HUES48 (cell line): ENCODE measurements around the gene TBC1D1.

Source experiments
- H3K27ac ChIP-seq: one replicate; pipeline ENCODE4 v1.7.0; 2013; ENCODE audit warnings: low read depth, low read length, inconsistent platforms
- H3K27me3 ChIP-seq: 2 replicates; pipeline ENCODE4 v1.6.1; 2013; ENCODE audit warnings: mild to moderate bottlenecking, low read length; ENCODE audit not compliant: control insufficient read depth, insufficient read depth
- H3K36me3 ChIP-seq: 2 replicates; pipeline ENCODE4 v1.6.1; 2013; ENCODE audit warnings: low read length; ENCODE audit not compliant: control insufficient read depth, insufficient read depth
- H3K4me1 ChIP-seq: 2 replicates; pipeline ENCODE4 v1.6.1; 2013; ENCODE audit warnings: mild to moderate bottlenecking, low read length; ENCODE audit not compliant: control insufficient read depth, insufficient read depth
- H3K4me3 ChIP-seq: 2 replicates; pipeline ENCODE4 v1.5.1; 2013; ENCODE audit warnings: mild to moderate bottlenecking, low read depth, low read length
- H3K9ac ChIP-seq: 2 replicates; pipeline ENCODE4 v1.6.1; 2013; ENCODE audit warnings: mild to moderate bottlenecking, low read depth, low read length, moderate library complexity
- H3K9me3 ChIP-seq: 2 replicates; pipeline ENCODE4 v1.6.1; 2013; ENCODE audit warnings: low read length; ENCODE audit not compliant: control insufficient read depth, insufficient read depth

Gene TBC1D1

GRCh38 chr4:38075370-38076152 is 184.7 kb downstream of the TBC1D1 start:
- Histone ChIP-seq H3K9ac (no peak overlapping the region), H3K9me3 (no peaks in the 10 kb centered on the region), H3K27ac (no peak overlapping the region), H3K36me3 (peaks cover 12% of the 10 kb centered on the region), H3K27me3 (no peaks in the 10 kb centered on the region), H3K4me3 (no peak overlapping the region), H3K4me1 (no peaks in the 10 kb centered on the region)

GRCh38 chr4:38076153-38076669 is 185.3 kb downstream of the TBC1D1 start:
- Histone ChIP-seq H3K36me3 (peaks cover 12% of the 10 kb centered on the region), H3K4me3 (no peak overlapping the region), H3K9me3 (no peaks in the 10 kb centered on the region), H3K4me1 (no peaks in the 10 kb centered on the region), H3K9ac (no peak overlapping the region), H3K27me3 (no peaks in the 10 kb centered on the region), H3K27ac (no peak overlapping the region)

- Histone ChIP-seq H3K36me3 (peaks cover 12% of the 10 kb centered on the region), H3K27ac (no peak overlapping the region), H3K4me3 (no peak overlapping the region), H3K27me3 (no peaks in the 10 kb centered on the region), H3K4me1 (no peaks in the 10 kb centered on the region), H3K9ac (no peak overlapping the region), H3K9me3 (no peaks in the 10 kb centered on the region)
Measured at GRCh38 chr4:38077791-38078489, 187.1 kb downstream of the TBC1D1 start.

GRCh38 chr4:38078590-38079421 is 187.9 kb downstream of the TBC1D1 start:
- H3K4me1 ChIP-seq, result no peaks in the 10 kb centered on the region
- no peak overlapping the region for H3K4me3 ChIP-seq
- no peak overlapping the region for H3K9ac ChIP-seq
- peaks cover 4% of the 10 kb centered on the region for H3K36me3 ChIP-seq
- H3K9me3 ChIP-seq, result no peaks in the 10 kb centered on the region
- H3K27me3 ChIP-seq, result no peaks in the 10 kb centered on the region
- H3K27ac ChIP-seq, result no peak overlapping the region

- Histone ChIP-seq H3K4me3 (no peak overlapping the region), H3K27me3 (no peaks in the 10 kb centered on the region), H3K4me1 (peaks cover 5% of the 10 kb centered on the region; the same call in 1 of the 2 replicates), H3K36me3 (0 out of 2 replicates have a peak, but pooled peaks cover 5% of the 10 kb centered on the region), H3K9me3 (no peaks in the 10 kb centered on the region), H3K9ac (no peak overlapping the region), H3K27ac (no peak overlapping the region)
Measured at GRCh38 chr4:38080061-38080974, 189.4 kb downstream of the TBC1D1 start.

GRCh38 chr4:38082021-38082420 is 191.1 kb downstream of the TBC1D1 start:
- Histone ChIP-seq H3K4me3 (no peak overlapping the region), H3K9me3 (no peaks in the 10 kb centered on the region), H3K27ac (no peak overlapping the region), H3K27me3 (no peaks in the 10 kb centered on the region), H3K36me3 (0 out of 2 replicates have a peak, but pooled peaks cover 5% of the 10 kb centered on the region), H3K9ac (no peak overlapping the region), H3K4me1 (peaks cover 20% of the 10 kb centered on the region)

- Histone ChIP-seq H3K9ac (no peak overlapping the region), H3K4me3 (no peak overlapping the region), H3K4me1 (peaks cover 22% of the 10 kb centered on the region), H3K36me3 (0 out of 2 replicates have a peak, but pooled peaks cover 5% of the 10 kb centered on the region), H3K27ac (no peak overlapping the region), H3K27me3 (no peaks in the 10 kb centered on the region), H3K9me3 (no peaks in the 10 kb centered on the region)
Measured at GRCh38 chr4:38082424-38083385, 191.8 kb downstream of the TBC1D1 start.

- no peak overlapping the region for H3K4me3 ChIP-seq
- no peak overlapping the region for H3K9ac ChIP-seq
- H3K27me3 ChIP-seq, result no peaks in the 10 kb centered on the region
- H3K36me3 ChIP-seq, result peaks cover 6% of the 10 kb centered on the region
- peaks cover 36% of the 10 kb centered on the region for H3K4me1 ChIP-seq
- H3K27ac ChIP-seq, result no peak overlapping the region
- no peaks in the 10 kb centered on the region for H3K9me3 ChIP-seq
Measured at GRCh38 chr4:38084877-38085711, 194.2 kb downstream of the TBC1D1 start.

- no peaks in the 10 kb centered on the region for H3K9me3 ChIP-seq
- peaks cover 36% of the 10 kb centered on the region for H3K4me1 ChIP-seq
- H3K27me3 ChIP-seq, result no peaks in the 10 kb centered on the region
- H3K27ac ChIP-seq, result no peak overlapping the region
- H3K4me3 ChIP-seq, result no peak overlapping the region
- H3K36me3 ChIP-seq, result peaks cover 12% of the 10 kb centered on the region
- no peak overlapping the region for H3K9ac ChIP-seq
Measured at GRCh38 chr4:38085751-38086150, 194.9 kb downstream of the TBC1D1 start.
